K562 (cell line): ENCODE measurements around the gene RPTOR. TPM values are rescaled to one million over a fixed set of nuclear protein-coding genes. Genes with fewer than 3 reads are reported as not detected.

Experiments used
- ATAC-seq: fragments of 200-7000 bp; cut with Tn5 transposase; 3 replicates; pipeline ENCODE4 v1.9.1; 2020; ENCODE audit warnings: moderate library complexity
- BruUV-seq: library from RNA; stranded (reverse); fragments of 400-500 nt; replicated peaks from 2 replicates; lab custom pipeline; 2021; lab: Mats Ljungman, UMichigan
- CTCF ChIA-PET: fragments of 300-600 bp; formaldehyde crosslinking; extraction: SDS; loops from one replicate; lab custom pipeline; 2021; ENCODE audit warnings: low intra/inter-chr PET ratio; lab: Yijun Ruan, JAX
- POLR2A ChIA-PET: fragments of 300-600, 350-650 bp; sonication (Branson Sonifier 250); formaldehyde crosslinking; extraction: SDS; loops from one replicate; lab custom pipeline; 2021; ENCODE audit warnings: antibody characterized with exemption, inconsistent platforms; lab: Yijun Ruan, JAX
- DNase-seq, 4 experiments: peaks; one replicate each; pipeline versions ENCODE4 v3.0.0 to v3.0.0-alpha.2; 2011 to 2018; ENCODE audit warnings: low spot score in 3 of 4, mixed read lengths in 3 of 4; ENCODE audit errors: extremely low read depth in 1 of 4
- FAIRE-seq: peaks from 2 replicates; lab custom pipeline; 2011; peaks lifted over from hg19 to GRCh38; lab: Jason Lieb, UNC
- H2AFZ ChIP-seq: 2 replicates; pipeline ENCODE4 v1.6.0; 2011; ENCODE audit warnings: low read depth, low read length, control low read depth, inconsistent platforms
- H3K27ac ChIP-seq: fragments of 200-600 bp; 3 replicates; pipeline ENCODE4 v1.8.0; 2011; ENCODE audit warnings: low read depth, mild to moderate bottlenecking, control low read depth, inconsistent platforms, low read length, moderate library complexity, mixed read lengths; ENCODE audit errors: extremely low read depth
- H3K27me3 ChIP-seq, 2 experiments: fragments of 300-600 bp in 1 of 2; 2 replicates in 1 of 2; 3 replicates in 1 of 2; pipeline versions ENCODE4 v1.6.0 to v1.8.0; 2011; ENCODE audit warnings: inconsistent platforms in 2 of 2, low read length in 2 of 2, mild to moderate bottlenecking in 1 of 2, mixed read lengths in 1 of 2, moderate library complexity in 1 of 2; ENCODE audit not compliant: control insufficient read depth in 2 of 2, insufficient read depth in 2 of 2
- H3K36me3 ChIP-seq: fragments of 300-600 bp; 3 replicates; pipeline ENCODE4 v1.8.0; 2011; ENCODE audit warnings: mild to moderate bottlenecking, low read length, inconsistent platforms; ENCODE audit not compliant: control insufficient read depth, insufficient read depth
- H3K4me1 ChIP-seq, 2 experiments: fragments of 200-600 bp in 1 of 2; replicated peaks in 1 of 2; 2 replicates in 1 of 2; 3 replicates in 1 of 2; pipeline versions ENCODE4 v1.5.1 to v1.8.0; 2011; ENCODE audit warnings: inconsistent platforms in 2 of 2, low read length in 2 of 2, mild to moderate bottlenecking in 1 of 2, mixed read lengths in 1 of 2, moderate library complexity in 1 of 2; ENCODE audit not compliant: control insufficient read depth in 2 of 2, insufficient read depth in 2 of 2
- H3K4me2 ChIP-seq: 2 replicates; pipeline ENCODE4 v1.6.1; 2011; ENCODE audit warnings: low read length, control low read depth, inconsistent platforms, mixed read lengths; ENCODE audit not compliant: insufficient read depth
- H3K4me3 ChIP-seq: fragments of 200-600 bp; sonication (generic), shearing (Covaris generic); 2 replicates; pipeline ENCODE4 v1.5.1; 2016; ENCODE audit warnings: control low read depth, inconsistent platforms
- H3K79me2 ChIP-seq: fragments of 200-600 bp; 3 replicates; pipeline ENCODE4 v1.8.0; 2011; ENCODE audit warnings: low read length, inconsistent platforms; ENCODE audit not compliant: control insufficient read depth, insufficient read depth
- H3K9ac ChIP-seq, 2 experiments: 2 replicates each; pipeline versions ENCODE4 v1.6.0 to v1.6.1; 2011; ENCODE audit warnings: low read depth in 2 of 2, low read length in 2 of 2, control low read depth in 1 of 2, inconsistent platforms in 1 of 2, mild to moderate bottlenecking in 1 of 2, mixed read lengths in 1 of 2; ENCODE audit not compliant: insufficient read depth in 1 of 2
- H3K9me1 ChIP-seq: one replicate; pipeline ENCODE4 v1.6.0; 2011; ENCODE audit warnings: inconsistent platforms, mild to moderate bottlenecking, low read length, moderate library complexity; ENCODE audit not compliant: control insufficient read depth, insufficient read depth
- H3K9me3 ChIP-seq: replicated peaks from 2 replicates; pipeline ENCODE4 v1.5.1; 2011; ENCODE audit warnings: low read depth, low read length, inconsistent platforms; ENCODE audit not compliant: control insufficient read depth, insufficient read depth
- H4K20me1 ChIP-seq: replicated peaks from 2 replicates; pipeline ENCODE4 v1.6.1; 2011; ENCODE audit warnings: low read length, inconsistent platforms, mixed read lengths; ENCODE audit not compliant: control insufficient read depth, insufficient read depth
- CHD1 ChIP-seq: fragments of 200-600 bp; sonication (generic); IDR thresholded peaks from one replicate; pipeline ENCODE4 v1.6.1; 2012; ENCODE audit warnings: mild to moderate bottlenecking, moderate library complexity, low read length, inconsistent platforms
- HMBOX1 ChIP-seq: sonication (generic); IDR thresholded peaks from 2 replicates; pipeline ENCODE4 v1.6.1; 2016
- KDM1A ChIP-seq, 2 experiments: fragments of 450-650 bp; IDR thresholded peaks; 2 replicates each; pipeline ENCODE4 v1.6.1; 2016; ENCODE audit warnings: mild to moderate bottlenecking in 2 of 2
- KLF13 ChIP-seq: fragments of 450-650 bp; IDR thresholded peaks from 2 replicates; pipeline ENCODE4 v1.6.1; 2016; ENCODE audit warnings: missing genetic modification characterization, low read depth, mild to moderate bottlenecking, missing compliant biosample characterization, moderate library complexity, borderline replicate concordance
- PHF20 ChIP-seq: fragments of 450-650 bp; IDR thresholded peaks from 2 replicates; pipeline ENCODE4 v1.6.1; 2018; ENCODE audit not compliant: partially characterized antibody
- WGBS: fragments of 100-300 bp; shearing (Covaris generic); methylation state at CpG from one replicate; pipeline ENCODE4 v1.1.6; 2016; ENCODE audit warnings: low coverage, mixed read lengths; ENCODE audit not compliant: insufficient coverage; ENCODE audit errors: missing lambda C conversion rate; 5-methylcytosine and 5-hydroxymethylcytosine counted together
- in situ Hi-C: fragments of 300-500 bp; cut with MboI; formaldehyde crosslinking; loops from 4 replicates; pipeline ENCODE4 v1.15.0; 2018; ENCODE audit warnings: inconsistent platforms, mixed read lengths
- intact Hi-C: fragments of 100-400 bp; cut with micrococcal nuclease; formaldehyde crosslinking; loops from 2 replicates; pipeline ENCODE4 v1.14.2; 2022
- polyA plus RNA-seq, 8 experiments: library from polyadenylated mRNA; depleted of rRNA in 4 of 8; stranded (reverse) in 5 of 8; unstranded in 3 of 8; fragments of >200 nt; fragmentation: Nextera tagmentation in 2 of 8; fragmentation: Illumina TruSeq in 1 of 8; extraction: Ambion mirVana in 2 of 8; extraction: Trizol in 1 of 8; gene quantifications; 2 replicates each; pipeline versions ENCODE4 v1.2.1 to v1.2.3, GENCODE V29; 2011 to 2014; ENCODE audit warnings: inconsistent platforms in 1 of 8, missing spikeins in 1 of 8
- total RNA-seq, 7 experiments: library from RNA; depleted of rRNA in 6 of 7; stranded (reverse); fragments of >200 nt in 6 of 7; fragmentation: Illumina TruSeq in 2 of 7; extraction: Trizol in 2 of 7; gene quantifications; 2 replicates each; pipeline versions ENCODE4 v1.2.1 to v1.2.3, GENCODE V29; 2011 to 2021; ENCODE audit warnings: low replicate concordance in 1 of 7

RPTOR gene
- total and polyA plus RNA-seq, 9 of the 15 experiments (the other 6 are each of a cell fraction or from before 2014, with no cell fraction given) = 0.24 to 54.1 (median 10.2) TPM

GRCh38 chr17:80742581-80743180 lies 198.0 kb downstream of the RPTOR start:
- CTCF ChIA-PET = interaction anchor here (0.7 kb wide), 1 partner anchor 192 kb away, joined by 3 read pairs; no protein-coding TSS in a partner anchor

GRCh38 chr17:80743181-80743771 lies 198.6 kb downstream of the RPTOR start:
- FAIRE-seq (no peak), ATAC-seq (no peak), DNase-seq (no peak)
- H3K9ac ChIP-seq = no peak overlapping the region
- H3K9me1 ChIP-seq = no peaks in the 10 kb centered on the region
- H3K36me3 ChIP-seq = peaks cover 18% of the 10 kb centered on the region; the same call in 2 of the 3 replicates
- TF ChIP-seq CHD1 = no peak
- TF ChIP-seq HMBOX1 = peak; percentile 71; the same call in 1 of the 2 replicates
- ChIA-PET CTCF (no interaction called here), POLR2A (no interaction called here)
- H3K27ac ChIP-seq = no peak overlapping the region
- no peaks in the 10 kb centered on the region for H3K79me2 ChIP-seq
- H3K4me3 ChIP-seq = no peak overlapping the region
- H3K4me2 ChIP-seq = no peak overlapping the region
- intact Hi-C loops (no loop called here), in situ Hi-C loops (no loop called here)
- no TSS peak for BruUV-seq
- H3K27me3 ChIP-seq = no peaks in the 10 kb centered on the region
- H3K4me1 ChIP-seq = no peaks in the 10 kb centered on the region
- WGBS = 94% methylated on average over 15 of the region's 15 CpGs
- H3K9me3 ChIP-seq = peaks cover 6% of the 10 kb centered on the region; the same call in 1 of the 2 replicates
- no peaks in the 10 kb centered on the region for H4K20me1 ChIP-seq
- H2AFZ ChIP-seq = no peak overlapping the region

More at GRCh38 chr17:80742581-80743180, 198.0 kb downstream of the RPTOR start:
- POLR2A ChIA-PET = interaction anchor here (1.2 kb wide), 1 partner anchor 10 kb away, joined by 6 read pairs; no protein-coding TSS in a partner anchor
- Histone ChIP-seq H3K36me3 (peaks cover 18% of the 10 kb centered on the region; the same call in 2 of the 3 replicates), H3K9me1 (no peaks in the 10 kb centered on the region), H3K27me3 (no peaks in the 10 kb centered on the region), H3K9me3 (peaks cover 6% of the 10 kb centered on the region; the same call in 1 of the 2 replicates), H3K4me3 (no peak overlapping the region), H3K79me2 (no peaks in the 10 kb centered on the region), H2AFZ (no peak overlapping the region), H3K27ac (no peak overlapping the region), H4K20me1 (no peaks in the 10 kb centered on the region), H3K4me2 (no peak overlapping the region), H3K4me1 (peaks cover 0 to 3% of the 10 kb centered on the region in 2 experiments; a peak in 1 of 5 replicates), H3K9ac (no peak overlapping the region)
- no peak for DNase-seq
- TF ChIP-seq PHF20 (peak; percentile 30), KDM1A (IDR thresholded peaks at IDR 0.05) (peak in 1 of 2 experiments; percentile 33; a peak in 1 of 4 replicates), KLF13 (tag) (no peak)
- in situ Hi-C loops = no loop called here
- WGBS = 61% methylated on average over 7 of the region's 7 CpGs
- no peak for ATAC-seq
- no peak for FAIRE-seq
- BruUV-seq = no TSS peak
- intact Hi-C loops = no loop called here
